H1 (cell line): Measurements from ENCODE around the gene MMP24. TPM values are rescaled to one million over a fixed set of nuclear protein-coding genes. Genes with fewer than 3 reads are reported as not detected.

ENCODE experiments used
- CBX5 ChIP-seq: fragments of 300-800, 300-1000 bp; sonication (generic); IDR thresholded peaks from 2 replicates; pipeline ENCODE4 v1.7.1; 2016; ENCODE audit warnings: antibody characterized with exemption, low read length, low read depth
- CHD2 ChIP-seq: IDR thresholded peaks from 2 replicates; pipeline ENCODE4 v1.6.1; 2012; ENCODE audit warnings: low read length, improper control_type of control experiment
- GABPA ChIP-seq: IDR thresholded peaks from 2 replicates; pipeline ENCODE4 v1.6.1; 2011; ENCODE audit warnings: mild to moderate bottlenecking, low read length, moderate library complexity, borderline replicate concordance; ENCODE audit not compliant: insufficient read depth
- HDAC2 ChIP-seq, 2 experiments: fragments of 300-600 bp in 1 of 2; sonication (generic) in 1 of 2; IDR thresholded peaks; 2 replicates each; pipeline ENCODE4 v1.6.1; 2011 to 2012; ENCODE audit warnings: low read depth in 2 of 2, low read length in 2 of 2, mild to moderate bottlenecking in 2 of 2, moderate library complexity in 2 of 2, borderline replicate concordance in 1 of 2, inconsistent platforms in 1 of 2
- SIN3A ChIP-seq, 2 experiments: IDR thresholded peaks in 1 of 2; conservative IDR thresholded peaks in 1 of 2; 2 replicates each; pipeline ENCODE4 v1.6.1; 2011 to 2012; ENCODE audit warnings: low read length in 2 of 2, improper control_type of control experiment in 1 of 2, low read depth in 1 of 2, mild to moderate bottlenecking in 1 of 2
- YY1 ChIP-seq: IDR thresholded peaks from 2 replicates; pipeline ENCODE4 v1.6.1; 2011; ENCODE audit warnings: low read depth, mild to moderate bottlenecking, low read length
- polyA plus RNA-seq, 7 experiments: library from polyadenylated mRNA; depleted of rRNA in 3 of 7; stranded (reverse) in 5 of 7; unstranded in 2 of 7; fragments of >200 nt in 5 of 7; fragments of 200-250 nt in 2 of 7; gene quantifications; 1 replicate in 5 of 7; 2 replicates in 1 of 7; 4 replicates in 1 of 7; pipeline versions ENCODE4 v1.2.1 to v1.2.3, GENCODE V29; 2011 to 2013; ENCODE audit warnings: missing spikeins in 2 of 7, mixed read lengths in 2 of 7
- total RNA-seq: library from RNA; stranded (reverse); fragmentation: NEBNext Ultra II Directional; extraction: Animal tissue kit (Norgen Biotek cat#: 25700); gene quantifications from 2 replicates; pipeline ENCODE4 v1.2.1, GENCODE V29; 2021
- TF ChIP-seq, protein P1 (sequence below): fragments of 300-600 bp; sonication (generic); IDR thresholded peaks from 2 replicates; pipeline ENCODE4 v1.7.1; 2012; ENCODE audit warnings: low read length, moderate library complexity, mild to moderate bottlenecking, inconsistent platforms; ENCODE audit not compliant: insufficient replicate concordance

MMP24 gene
- total and polyA plus RNA-seq, 2 of the 8 experiments (the other 6 are each of a cell fraction or from before 2014, with no cell fraction given): 18.8 to 21.4 TPM

DNA sequence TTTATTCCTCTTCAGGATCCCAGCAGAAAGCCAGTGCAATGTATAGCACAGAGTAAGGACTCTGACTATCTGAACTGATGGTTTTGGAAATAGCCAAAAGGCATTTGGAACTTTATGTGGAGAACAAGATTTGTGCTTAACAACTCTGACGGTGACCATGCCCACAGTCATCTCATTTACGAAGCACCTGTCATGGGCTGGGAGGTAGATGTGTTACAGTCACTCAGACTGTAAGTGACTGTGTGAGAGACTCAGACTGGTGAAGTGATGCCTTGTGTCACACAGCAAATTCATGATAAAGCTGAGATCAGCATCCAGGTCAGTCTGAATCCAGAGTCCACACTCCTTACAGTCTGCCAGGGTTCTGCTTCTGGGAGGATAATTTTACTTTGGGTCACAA is 89.6 kb downstream of the MMP24 start (continued):
- no peak for TF ChIP-seq SIN3A (conservative IDR thresholded peaks at IDR 0.05 in 1 of 2, IDR thresholded peaks at IDR 0.05 in 1 of 2; ENCODE audit: low read depth in 1 of 2, low read length in 2 of 2)
- no peak for TF ChIP-seq HDAC2 (IDR thresholded peaks at IDR 0.05; ENCODE audit: borderline replicate concordance in 1 of 2, low read depth in 2 of 2, low read length in 2 of 2)
- TF ChIP-seq CHD2: no peak
- TF ChIP-seq GABPA: no peak
- TF ChIP-seq, protein P1, sequence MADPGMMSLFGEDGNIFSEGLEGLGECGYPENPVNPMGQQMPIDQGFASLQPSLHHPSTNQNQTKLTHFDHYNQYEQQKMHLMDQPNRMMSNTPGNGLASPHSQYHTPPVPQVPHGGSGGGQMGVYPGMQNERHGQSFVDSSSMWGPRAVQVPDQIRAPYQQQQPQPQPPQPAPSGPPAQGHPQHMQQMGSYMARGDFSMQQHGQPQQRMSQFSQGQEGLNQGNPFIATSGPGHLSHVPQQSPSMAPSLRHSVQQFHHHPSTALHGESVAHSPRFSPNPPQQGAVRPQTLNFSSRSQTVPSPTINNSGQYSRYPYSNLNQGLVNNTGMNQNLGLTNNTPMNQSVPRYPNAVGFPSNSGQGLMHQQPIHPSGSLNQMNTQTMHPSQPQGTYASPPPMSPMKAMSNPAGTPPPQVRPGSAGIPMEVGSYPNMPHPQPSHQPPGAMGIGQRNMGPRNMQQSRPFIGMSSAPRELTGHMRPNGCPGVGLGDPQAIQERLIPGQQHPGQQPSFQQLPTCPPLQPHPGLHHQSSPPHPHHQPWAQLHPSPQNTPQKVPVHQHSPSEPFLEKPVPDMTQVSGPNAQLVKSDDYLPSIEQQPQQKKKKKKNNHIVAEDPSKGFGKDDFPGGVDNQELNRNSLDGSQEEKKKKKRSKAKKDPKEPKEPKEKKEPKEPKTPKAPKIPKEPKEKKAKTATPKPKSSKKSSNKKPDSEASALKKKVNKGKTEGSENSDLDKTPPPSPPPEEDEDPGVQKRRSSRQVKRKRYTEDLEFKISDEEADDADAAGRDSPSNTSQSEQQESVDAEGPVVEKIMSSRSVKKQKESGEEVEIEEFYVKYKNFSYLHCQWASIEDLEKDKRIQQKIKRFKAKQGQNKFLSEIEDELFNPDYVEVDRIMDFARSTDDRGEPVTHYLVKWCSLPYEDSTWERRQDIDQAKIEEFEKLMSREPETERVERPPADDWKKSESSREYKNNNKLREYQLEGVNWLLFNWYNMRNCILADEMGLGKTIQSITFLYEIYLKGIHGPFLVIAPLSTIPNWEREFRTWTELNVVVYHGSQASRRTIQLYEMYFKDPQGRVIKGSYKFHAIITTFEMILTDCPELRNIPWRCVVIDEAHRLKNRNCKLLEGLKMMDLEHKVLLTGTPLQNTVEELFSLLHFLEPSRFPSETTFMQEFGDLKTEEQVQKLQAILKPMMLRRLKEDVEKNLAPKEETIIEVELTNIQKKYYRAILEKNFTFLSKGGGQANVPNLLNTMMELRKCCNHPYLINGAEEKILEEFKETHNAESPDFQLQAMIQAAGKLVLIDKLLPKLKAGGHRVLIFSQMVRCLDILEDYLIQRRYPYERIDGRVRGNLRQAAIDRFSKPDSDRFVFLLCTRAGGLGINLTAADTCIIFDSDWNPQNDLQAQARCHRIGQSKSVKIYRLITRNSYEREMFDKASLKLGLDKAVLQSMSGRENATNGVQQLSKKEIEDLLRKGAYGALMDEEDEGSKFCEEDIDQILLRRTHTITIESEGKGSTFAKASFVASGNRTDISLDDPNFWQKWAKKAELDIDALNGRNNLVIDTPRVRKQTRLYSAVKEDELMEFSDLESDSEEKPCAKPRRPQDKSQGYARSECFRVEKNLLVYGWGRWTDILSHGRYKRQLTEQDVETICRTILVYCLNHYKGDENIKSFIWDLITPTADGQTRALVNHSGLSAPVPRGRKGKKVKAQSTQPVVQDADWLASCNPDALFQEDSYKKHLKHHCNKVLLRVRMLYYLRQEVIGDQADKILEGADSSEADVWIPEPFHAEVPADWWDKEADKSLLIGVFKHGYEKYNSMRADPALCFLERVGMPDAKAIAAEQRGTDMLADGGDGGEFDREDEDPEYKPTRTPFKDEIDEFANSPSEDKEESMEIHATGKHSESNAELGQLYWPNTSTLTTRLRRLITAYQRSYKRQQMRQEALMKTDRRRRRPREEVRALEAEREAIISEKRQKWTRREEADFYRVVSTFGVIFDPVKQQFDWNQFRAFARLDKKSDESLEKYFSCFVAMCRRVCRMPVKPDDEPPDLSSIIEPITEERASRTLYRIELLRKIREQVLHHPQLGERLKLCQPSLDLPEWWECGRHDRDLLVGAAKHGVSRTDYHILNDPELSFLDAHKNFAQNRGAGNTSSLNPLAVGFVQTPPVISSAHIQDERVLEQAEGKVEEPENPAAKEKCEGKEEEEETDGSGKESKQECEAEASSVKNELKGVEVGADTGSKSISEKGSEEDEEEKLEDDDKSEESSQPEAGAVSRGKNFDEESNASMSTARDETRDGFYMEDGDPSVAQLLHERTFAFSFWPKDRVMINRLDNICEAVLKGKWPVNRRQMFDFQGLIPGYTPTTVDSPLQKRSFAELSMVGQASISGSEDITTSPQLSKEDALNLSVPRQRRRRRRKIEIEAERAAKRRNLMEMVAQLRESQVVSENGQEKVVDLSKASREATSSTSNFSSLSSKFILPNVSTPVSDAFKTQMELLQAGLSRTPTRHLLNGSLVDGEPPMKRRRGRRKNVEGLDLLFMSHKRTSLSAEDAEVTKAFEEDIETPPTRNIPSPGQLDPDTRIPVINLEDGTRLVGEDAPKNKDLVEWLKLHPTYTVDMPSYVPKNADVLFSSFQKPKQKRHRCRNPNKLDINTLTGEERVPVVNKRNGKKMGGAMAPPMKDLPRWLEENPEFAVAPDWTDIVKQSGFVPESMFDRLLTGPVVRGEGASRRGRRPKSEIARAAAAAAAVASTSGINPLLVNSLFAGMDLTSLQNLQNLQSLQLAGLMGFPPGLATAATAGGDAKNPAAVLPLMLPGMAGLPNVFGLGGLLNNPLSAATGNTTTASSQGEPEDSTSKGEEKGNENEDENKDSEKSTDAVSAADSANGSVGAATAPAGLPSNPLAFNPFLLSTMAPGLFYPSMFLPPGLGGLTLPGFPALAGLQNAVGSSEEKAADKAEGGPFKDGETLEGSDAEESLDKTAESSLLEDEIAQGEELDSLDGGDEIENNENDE: no peak
- TF ChIP-seq YY1: no peak
- no peak for TF ChIP-seq CBX5
